ENCODE measurements around the gene ATP11B.
"Not testable (repeated sequence)": the region's sequence is repeated elsewhere in the genome, so short reads cannot be mapped to it uniquely, and the experiment has no call there.

The ATP11B gene

DNA sequence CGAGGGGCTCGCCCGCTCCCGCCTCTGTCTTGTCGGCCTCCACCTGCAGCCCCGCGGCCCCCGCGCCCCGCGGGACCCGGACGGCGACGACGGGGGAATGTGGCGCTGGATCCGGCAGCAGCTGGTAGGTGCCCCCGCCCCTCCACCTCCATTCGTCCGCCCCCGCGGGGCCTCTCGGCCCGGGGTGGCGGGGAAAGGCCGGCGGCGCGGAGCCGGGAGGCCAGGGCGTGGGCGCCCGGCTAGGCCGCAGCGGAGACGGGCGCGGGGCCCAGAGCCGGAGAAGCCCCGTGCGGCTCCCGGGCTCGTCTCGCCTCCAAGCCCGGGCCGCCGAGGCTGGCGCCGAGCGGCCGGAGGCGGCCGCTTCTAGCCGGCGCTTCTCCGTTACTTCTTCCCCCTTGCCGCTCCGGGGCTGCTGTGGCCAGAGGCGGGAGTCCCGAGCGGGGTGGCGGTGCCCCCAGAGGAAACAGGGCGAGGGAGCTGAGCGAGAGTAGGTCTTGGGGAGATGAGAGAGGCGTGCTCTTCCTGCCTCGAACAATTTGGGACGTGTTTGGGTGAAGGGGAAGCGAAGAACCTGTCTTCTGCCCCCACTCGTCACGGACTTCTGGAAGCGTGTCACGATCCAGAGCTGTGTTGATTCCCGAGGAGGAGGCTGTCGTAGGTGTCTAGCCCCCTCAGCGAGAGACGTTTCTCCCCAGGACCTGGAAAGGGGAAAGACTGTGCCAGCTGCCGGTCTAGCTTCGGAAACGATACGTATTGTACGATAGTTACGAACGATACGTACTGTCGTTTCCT, 555 bp downstream of the ATP11B start:
- DNase-seq (ENCODE audit: low read depth) = peak; percentile 36
- peak overlapping the region; percentile 93 for H3K4me3 ChIP-seq (ENCODE audit: control insufficient read depth, low read depth, low read length)
- TF ChIP-seq, protein P1, sequence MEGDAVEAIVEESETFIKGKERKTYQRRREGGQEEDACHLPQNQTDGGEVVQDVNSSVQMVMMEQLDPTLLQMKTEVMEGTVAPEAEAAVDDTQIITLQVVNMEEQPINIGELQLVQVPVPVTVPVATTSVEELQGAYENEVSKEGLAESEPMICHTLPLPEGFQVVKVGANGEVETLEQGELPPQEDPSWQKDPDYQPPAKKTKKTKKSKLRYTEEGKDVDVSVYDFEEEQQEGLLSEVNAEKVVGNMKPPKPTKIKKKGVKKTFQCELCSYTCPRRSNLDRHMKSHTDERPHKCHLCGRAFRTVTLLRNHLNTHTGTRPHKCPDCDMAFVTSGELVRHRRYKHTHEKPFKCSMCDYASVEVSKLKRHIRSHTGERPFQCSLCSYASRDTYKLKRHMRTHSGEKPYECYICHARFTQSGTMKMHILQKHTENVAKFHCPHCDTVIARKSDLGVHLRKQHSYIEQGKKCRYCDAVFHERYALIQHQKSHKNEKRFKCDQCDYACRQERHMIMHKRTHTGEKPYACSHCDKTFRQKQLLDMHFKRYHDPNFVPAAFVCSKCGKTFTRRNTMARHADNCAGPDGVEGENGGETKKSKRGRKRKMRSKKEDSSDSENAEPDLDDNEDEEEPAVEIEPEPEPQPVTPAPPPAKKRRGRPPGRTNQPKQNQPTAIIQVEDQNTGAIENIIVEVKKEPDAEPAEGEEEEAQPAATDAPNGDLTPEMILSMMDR (conservative IDR thresholded peaks at IDR 0.05; ENCODE audit: control insufficient read depth, insufficient read depth, low read depth, low read length) = no peak

GRCh38 chr3:182794455-182795388, 1.4 kb downstream of the ATP11B start:
- DNase-seq (ENCODE audit: low read depth) = peak; percentile 17
- TF ChIP-seq, protein P1 (conservative IDR thresholded peaks at IDR 0.05; ENCODE audit: control insufficient read depth, insufficient read depth, low read depth, low read length) = no peak
- H3K4me3 ChIP-seq (ENCODE audit: control insufficient read depth, low read depth, low read length) = peak overlapping the region; percentile 93

DNA sequence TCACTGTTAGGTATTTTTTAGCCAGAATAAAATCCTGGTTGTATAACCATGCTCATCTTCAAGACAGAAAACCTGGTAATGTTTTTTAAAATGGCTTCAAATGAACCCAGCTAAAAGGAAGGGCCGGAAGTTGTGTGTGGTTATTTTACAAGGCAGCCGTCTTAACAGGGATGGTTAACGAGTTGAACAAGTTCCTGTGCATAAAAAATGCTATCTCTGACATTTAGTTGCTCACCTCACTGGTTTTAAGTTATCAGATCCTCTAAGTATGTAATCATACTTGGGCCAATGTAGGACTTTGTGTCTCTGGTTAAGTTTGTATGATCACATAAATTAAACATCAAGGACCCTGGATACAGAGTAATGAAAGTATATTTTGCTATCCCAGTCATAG, 2.1 kb downstream of the ATP11B start:
- peak overlapping the region; percentile 93 for H3K4me3 ChIP-seq (ENCODE audit: control insufficient read depth, low read depth, low read length)
- DNase-seq (ENCODE audit: low read depth) = peak; percentile 25
- TF ChIP-seq, protein P1 (conservative IDR thresholded peaks at IDR 0.05; ENCODE audit: control insufficient read depth, insufficient read depth, low read depth, low read length) = no peak

- no peak for DNase-seq (ENCODE audit: low read depth)
- H3K4me3 ChIP-seq (ENCODE audit: control insufficient read depth, low read depth, low read length) = no peak overlapping the region
- TF ChIP-seq, protein P1 (conservative IDR thresholded peaks at IDR 0.05; ENCODE audit: control insufficient read depth, insufficient read depth, low read depth, low read length) = no peak
Observed at GRCh38 chr3:182796310-182796709, 3.0 kb downstream of the ATP11B start.

DNA sequence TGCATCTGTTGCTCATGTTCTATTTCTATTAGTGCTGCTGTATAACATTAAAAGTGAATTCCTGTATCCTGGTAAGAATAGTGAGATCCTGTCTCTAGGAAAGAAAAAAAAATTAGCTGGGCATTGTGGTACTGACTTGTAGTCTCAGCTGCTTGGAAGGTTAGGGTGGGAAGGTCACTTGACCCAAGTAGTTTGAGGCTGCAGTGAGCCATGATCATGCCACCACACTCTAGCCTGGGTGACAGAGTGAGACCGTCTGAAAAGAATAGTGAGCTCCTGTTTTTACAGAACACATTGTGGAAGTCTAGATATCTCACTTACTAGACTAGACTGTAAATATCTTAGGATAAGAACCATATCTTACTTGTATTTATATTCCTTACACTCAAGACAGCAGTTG, 4.6 kb downstream of the ATP11B start:
- no peak overlapping the region for H3K4me3 ChIP-seq (ENCODE audit: control insufficient read depth, low read depth, low read length)
- DNase-seq (ENCODE audit: low read depth) = no peak
- TF ChIP-seq, protein P1 (conservative IDR thresholded peaks at IDR 0.05; ENCODE audit: control insufficient read depth, insufficient read depth, low read depth, low read length) = no peak

GRCh38 chr3:182799143-182799542, 5.8 kb downstream of the ATP11B start:
- DNase-seq (ENCODE audit: low read depth); H3K4me3 ChIP-seq (ENCODE audit: control insufficient read depth, low read depth, low read length): not testable (repeated sequence)

- no peak overlapping the region for H3K4me3 ChIP-seq (ENCODE audit: control insufficient read depth, low read depth, low read length)
- DNase-seq (ENCODE audit: low read depth) = no peak
- TF ChIP-seq, protein P1 (conservative IDR thresholded peaks at IDR 0.05; ENCODE audit: control insufficient read depth, insufficient read depth, low read depth, low read length) = no peak
Observed at GRCh38 chr3:182800508-182800907, 7.2 kb downstream of the ATP11B start.
